CD4-positive, alpha-beta T cell treated with Interleukin-21 for 1 hour (primary cell): ENCODE measurements around the gene TBC1D24.

ENCODE experiments used
- DNase-seq: peaks from one replicate; pipeline ENCODE4 v3.0.0-alpha.2; 2020

The TBC1D24 gene

GRCh38 chr16:2483939-2484897 is 9.3 kb downstream of the TBC1D24 start:
- no peak for DNase-seq

DNA sequence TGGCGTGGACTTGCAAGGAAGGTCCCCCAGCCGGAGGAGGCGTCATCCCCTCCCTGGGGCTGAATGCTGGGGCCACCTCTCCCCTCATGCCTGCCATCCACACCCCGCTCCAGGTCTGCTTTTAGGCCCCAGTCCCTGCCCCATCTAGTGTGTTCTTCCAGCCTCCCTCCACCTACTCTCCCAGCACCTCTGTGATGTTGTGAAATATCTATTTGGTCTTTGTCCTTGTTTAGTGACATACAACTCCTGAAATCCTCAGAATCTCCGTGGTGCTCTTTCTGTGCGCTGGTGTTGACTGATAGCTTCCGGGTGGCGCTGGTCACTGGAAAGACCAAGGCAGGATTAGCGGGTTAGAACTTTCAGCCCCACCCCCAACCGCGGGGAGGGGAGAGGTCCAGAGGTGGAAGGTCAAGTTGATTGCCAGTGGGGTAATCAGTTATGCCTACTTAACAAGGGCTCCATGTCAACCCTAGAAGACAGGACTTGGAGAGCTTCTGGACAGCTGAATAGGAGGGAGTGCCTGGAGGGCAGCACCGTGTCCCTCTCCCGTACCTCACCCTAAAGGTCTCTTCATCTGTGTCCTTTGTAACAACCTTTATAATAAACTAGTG is 10.1 kb downstream of the TBC1D24 start:
- DNase-seq, result no peak

DNA sequence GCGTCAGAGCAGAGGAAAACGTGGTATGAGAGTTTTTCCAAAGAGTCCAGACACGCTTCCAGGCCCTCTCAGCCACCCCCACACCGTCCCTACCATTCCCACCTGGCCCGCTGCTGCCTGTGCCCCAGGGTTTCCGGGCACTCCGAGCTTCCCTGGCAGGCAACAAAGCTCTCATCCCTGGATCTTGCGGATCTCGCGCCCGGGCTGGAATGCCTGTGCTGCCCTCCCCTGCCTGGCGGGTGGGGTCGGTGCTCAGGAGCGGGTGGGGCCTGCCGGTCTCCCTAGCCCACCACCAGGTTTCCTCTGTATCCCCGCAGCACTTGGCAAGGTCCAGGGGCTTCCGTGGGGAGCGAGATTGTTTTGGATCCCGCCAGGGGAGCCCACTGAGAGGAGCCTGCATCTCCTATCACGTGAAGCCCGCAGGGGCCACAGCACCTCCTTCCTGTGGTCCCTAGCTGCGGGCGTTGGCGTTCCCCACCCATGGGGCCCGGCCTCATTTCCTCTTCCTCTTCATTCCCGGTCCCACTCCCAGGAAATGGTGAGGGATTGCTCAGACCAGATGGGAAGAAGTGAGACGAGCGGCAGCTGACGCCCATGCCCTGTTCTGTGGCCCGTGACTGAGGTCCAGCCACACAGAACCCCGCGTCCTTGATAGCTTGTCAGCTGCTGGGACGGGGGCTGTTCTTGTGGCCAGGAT is 11.0 kb downstream of the TBC1D24 start:
- no peak for DNase-seq

- peak; percentile 88 for DNase-seq
These were observed 12.0 kb downstream of the TBC1D24 start for GRCh38 chr16:2486645-2487516.

- DNase-seq, result no peak
These were observed 12.6 kb downstream of the TBC1D24 start for GRCh38 chr16:2487517-2487842.

DNA sequence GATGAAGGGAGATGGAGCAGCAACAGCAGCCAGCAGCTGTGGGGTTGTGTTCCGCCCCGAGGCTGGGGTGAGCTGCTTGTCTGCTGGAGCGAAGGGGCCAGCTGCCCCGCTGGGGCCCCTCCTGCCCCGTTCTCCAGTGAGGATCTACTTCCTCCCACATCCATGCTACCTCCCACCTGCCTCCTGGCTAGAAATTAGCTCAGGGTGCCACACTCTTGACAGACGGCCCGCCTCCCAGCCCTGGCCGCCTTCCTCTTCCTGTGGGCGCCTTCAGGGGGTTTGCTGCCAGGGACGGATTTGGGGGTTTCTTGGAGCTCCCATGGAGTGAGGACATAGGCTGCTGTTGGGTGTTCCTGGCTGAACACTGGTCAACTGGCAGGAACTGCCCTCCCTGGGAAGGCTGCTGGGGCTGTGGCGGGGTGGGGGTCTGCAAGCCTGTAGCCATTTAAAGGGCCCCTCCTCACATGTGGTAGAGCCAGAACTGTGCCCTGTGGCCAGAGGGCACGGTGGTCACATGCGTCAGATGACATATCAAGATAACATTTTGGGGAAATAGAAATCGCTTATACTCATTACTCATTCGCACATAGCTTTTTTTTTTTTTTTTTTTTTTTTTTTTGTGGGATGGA is 13.1 kb downstream of the TBC1D24 start:
- no peak for DNase-seq

GRCh38 chr16:2489581-2489980 is 14.7 kb downstream of the TBC1D24 start:
- DNase-seq, result no peak

- no peak for DNase-seq
These were observed 15.5 kb downstream of the TBC1D24 start for GRCh38 chr16:2490190-2491105.

- no peak for DNase-seq
These were observed 17.4 kb downstream of the TBC1D24 start for GRCh38 chr16:2492292-2492691.

DNA sequence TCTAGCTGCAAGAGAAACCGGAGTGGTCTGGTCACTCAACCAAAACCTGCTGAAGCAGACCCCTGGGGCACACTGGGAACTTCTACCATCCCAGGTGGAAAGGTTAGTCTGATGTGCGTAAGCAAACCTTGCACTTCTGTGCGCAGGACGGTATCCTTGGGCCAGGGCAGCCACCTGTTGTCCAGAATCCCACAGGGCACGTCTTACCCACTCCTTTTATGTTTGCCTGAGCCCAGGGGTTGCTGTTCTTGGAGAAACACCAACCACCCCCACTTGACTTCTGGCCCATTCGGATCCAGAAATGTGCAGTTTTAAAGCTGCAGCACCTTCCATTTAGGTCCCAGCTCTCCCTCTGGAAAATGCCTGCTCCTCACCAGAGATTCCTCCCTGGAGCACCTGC is 18.7 kb downstream of the TBC1D24 start:
- DNase-seq, result no peak

DNA sequence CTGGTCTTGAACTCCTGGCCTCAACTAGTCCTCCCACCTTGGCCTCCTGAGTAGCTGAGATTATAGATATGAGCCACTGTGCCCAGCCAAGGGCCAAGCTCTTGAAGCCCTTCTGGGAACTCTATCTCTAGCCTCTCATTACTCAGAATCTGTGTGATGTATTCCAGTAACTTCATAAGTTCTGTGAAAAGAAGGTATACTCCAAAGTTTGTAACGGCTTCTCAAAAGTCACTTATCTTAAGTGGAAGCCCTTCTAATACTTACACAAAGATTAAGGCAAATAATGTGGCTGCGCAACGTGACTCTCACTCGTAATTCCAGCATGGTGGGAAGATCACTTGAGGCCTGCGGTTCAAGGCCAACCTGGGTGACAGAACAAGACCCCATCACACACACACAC is 19.7 kb downstream of the TBC1D24 start:
- DNase-seq, result no peak

GRCh38 chr16:2495041-2495440 is 20.1 kb downstream of the TBC1D24 start:
- no peak for DNase-seq

DNA sequence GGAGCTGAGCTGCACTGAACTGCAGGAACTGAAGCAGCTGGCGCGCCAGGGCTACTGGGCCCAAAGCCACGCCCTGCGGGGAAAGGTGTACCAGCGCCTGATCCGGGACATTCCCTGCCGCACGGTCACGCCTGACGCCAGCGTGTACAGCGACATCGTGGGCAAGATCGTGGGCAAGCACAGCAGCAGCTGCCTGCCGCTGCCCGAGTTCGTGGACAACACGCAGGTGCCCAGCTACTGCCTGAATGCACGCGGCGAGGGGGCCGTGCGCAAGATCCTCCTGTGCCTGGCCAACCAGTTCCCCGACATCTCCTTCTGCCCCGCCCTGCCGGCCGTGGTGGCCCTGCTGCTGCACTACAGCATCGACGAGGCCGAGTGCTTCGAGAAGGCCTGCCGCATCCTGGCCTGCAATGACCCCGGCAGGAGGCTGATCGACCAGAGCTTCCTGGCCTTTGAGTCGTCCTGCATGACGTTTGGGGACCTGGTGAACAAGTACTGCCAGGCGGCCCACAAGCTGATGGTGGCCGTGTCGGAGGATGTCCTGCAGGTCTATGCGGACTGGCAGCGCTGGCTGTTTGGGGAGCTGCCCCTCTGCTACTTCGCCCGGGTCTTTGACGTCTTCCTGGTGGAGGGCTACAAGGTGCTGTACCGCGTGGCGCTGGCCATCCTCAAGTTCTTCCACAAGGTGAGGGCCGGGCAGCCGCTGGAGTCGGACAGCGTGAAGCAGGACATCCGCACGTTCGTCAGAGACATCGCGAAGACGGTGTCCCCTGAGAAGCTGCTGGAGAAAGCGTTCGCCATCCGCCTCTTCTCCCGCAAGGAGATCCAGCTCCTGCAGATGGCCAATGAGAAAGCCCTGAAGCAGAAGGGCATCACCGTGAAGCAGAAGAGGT is 21.5 kb downstream of the TBC1D24 start:
- no peak for DNase-seq

DNA sequence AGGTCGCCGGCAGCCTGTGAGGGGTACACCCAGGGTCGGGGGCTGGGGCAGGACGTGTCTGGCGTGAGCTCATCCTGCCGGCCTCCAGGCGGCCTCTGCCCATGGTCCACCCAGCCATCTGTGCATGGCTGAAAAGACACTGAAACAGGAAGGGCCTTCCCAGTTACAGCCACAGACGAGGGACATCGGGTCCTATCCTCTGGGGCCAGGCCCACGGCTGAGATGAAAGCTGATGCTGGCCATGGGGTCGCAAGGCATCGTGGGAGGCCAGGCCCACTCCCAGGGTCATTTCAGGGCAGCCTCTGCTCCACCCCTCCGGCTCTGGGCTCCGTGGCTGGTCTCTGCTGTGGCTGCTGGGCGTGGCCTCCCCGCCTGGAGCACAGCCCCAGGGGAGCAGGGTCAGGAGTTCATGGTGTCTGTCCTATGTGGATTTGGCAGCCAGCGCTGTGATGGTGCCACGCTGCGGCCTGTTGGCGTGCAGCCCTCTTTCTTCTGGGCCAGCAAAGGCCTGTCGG is 22.2 kb downstream of the TBC1D24 start:
- no peak for DNase-seq

DNA sequence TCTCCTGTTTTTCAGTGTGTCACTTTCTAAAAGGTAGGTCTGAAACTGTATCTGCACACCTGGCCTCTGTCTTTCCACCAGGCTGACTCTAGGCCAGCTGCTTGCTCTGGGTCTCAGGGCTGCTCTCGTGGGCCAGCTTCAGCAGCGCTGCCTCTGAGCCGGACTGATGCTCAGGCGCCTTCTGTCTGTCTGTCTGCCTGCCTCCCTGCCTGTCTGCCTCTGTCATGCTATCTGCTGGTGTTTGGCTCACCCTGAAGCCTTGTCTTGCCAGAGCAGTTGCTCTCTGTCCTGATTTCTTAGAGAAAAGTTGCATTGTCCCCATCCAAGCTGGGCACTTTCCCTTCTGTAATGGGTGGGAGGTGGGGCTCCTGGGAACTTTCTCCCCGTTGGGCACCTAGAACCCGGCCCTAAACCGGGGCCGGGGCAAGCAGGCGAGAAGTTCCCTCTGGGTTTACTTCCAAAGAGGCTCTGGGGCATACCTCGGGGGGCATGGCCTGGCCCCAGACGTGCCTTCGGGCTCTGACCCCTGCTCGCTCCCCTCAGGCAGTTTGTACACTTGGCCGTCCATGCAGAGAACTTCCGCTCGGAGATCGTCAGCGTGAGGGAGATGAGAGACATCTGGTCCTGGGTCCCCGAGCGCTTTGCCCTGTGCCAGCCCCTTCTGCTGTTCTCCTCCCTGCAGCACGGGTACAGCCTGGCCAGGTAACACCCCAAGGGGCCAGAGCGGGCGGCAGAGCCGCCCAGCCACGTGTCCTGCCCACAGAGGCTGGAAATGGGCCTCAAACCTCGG is 23.0 kb downstream of the TBC1D24 start:
- DNase-seq, result no peak

GRCh38 chr16:2498531-2499253 is 23.8 kb downstream of the TBC1D24 start:
- no peak for DNase-seq

GRCh38 chr16:2499454-2499853 is 24.5 kb downstream of the TBC1D24 start:
- DNase-seq, result no peak

DNA sequence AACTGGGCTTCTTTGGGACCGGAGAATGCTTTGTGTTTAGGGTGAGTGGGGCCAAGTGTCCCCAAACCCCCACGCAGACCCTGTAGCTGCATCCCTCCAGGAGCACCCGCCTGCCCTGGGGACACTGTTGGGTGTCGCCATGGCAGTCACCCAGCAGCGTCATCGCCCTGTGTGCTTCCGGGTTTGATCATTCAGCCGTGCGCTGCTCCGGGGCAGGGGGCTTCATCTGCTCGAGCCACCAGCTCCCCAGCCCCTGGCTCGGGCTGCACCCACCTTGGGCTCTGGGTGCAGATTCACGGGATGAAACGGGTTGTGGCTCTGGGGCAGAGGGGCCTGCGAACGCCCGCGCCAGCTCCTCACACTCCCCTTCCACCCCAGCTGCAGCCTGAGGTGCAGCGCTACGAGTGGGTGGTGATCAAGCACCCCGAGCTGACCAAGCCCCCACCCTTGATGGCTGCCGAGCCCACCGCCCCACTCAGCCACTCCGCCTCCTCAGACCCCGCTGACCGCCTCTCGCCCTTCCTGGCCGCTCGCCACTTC is 25.0 kb downstream of the TBC1D24 start:
- no peak for DNase-seq
